KOPT-K1 (cell line): ENCODE data around the gene ZFYVE9.

ENCODE experiments used
- H3K27ac ChIP-seq: fragments of 200-600 bp; sonication (generic); 2 replicates; pipeline ENCODE4 v1.5.1; 2016; ENCODE audit warnings: antibody characterized with exemption, mild to moderate bottlenecking, low read depth, low read length; ENCODE audit not compliant: poor library complexity, severe bottlenecking
- H3K36me3 ChIP-seq: fragments of 200-600 bp; sonication (generic); 2 replicates; pipeline ENCODE4 v1.5.1; 2017; ENCODE audit warnings: antibody characterized with exemption, mild to moderate bottlenecking, low read length, moderate library complexity; ENCODE audit not compliant: insufficient read depth
- H3K9me3 ChIP-seq: fragments of 200-600 bp; sonication (generic); 2 replicates; pipeline ENCODE4 v1.5.1; 2017; ENCODE audit warnings: antibody characterized with exemption, low read length, mild to moderate bottlenecking; ENCODE audit not compliant: insufficient read depth, poor library complexity, severe bottlenecking

ZFYVE9 gene

DNA sequence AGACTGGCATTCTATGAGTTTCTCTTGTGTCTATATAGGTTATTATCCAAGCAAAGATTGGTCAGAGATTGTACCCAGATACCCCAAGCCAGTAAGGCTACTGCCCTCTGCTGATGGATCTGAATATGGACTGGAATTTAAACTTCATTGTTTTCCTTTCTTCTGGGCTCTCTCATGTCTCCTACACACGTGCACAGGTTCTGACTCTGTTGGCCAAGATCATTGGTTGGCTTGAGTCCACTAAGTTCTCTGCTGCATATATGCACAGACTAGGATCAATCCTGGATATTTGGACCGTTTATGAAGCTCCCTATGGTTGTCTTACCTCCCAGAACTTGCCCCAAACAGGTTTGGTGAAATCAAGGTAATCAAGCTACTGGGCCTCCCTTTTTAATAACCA lies 154.5 kb downstream of the ZFYVE9 start:
- Histone ChIP-seq H3K9me3 (no peaks in the 10 kb centered on the region), H3K36me3 (no peaks in the 10 kb centered on the region), H3K27ac (no peak overlapping the region)

DNA sequence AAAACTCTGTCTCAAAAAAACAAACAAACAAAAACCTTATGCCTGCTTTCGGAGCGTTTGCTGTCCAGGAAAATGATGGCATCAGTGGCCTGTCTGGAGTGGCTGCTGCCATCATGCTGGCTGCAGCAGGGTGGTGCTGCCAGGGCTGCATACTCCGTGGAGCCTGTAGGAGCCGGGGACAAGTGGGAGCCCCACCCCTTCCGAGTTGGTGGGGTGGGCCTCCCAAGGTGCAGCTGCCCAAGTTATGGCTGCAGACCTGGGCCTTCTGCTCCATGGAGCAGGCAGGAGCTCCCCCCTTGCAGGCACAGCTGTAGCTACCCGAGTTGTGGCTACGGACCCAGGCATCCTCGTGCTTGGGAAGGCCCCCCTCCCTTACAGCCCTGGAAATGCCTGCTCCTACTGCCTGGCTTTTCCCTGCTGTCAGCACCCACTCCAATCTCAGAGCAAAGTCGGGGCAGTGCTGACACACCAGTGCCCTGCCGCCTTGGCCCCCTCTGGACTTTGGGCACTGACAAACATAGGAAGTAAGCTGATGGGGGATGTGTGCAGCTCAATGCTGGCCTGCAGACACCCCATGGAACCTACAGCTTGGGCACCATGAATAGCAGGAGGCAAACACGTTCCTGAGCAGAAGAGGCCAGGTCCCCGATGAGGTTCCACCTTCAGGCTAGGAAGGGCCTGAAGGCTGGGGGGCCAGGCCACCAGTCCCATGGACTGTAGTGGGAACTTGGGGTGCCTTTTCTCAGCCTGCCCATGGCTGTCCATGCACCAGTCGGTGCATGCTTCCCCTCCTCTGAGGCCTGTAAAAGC lies 163.7 kb downstream of the ZFYVE9 start:
- no peaks in the 10 kb centered on the region for H3K9me3 ChIP-seq
- H3K27ac ChIP-seq = no peak overlapping the region
- H3K36me3 ChIP-seq = no peaks in the 10 kb centered on the region

DNA sequence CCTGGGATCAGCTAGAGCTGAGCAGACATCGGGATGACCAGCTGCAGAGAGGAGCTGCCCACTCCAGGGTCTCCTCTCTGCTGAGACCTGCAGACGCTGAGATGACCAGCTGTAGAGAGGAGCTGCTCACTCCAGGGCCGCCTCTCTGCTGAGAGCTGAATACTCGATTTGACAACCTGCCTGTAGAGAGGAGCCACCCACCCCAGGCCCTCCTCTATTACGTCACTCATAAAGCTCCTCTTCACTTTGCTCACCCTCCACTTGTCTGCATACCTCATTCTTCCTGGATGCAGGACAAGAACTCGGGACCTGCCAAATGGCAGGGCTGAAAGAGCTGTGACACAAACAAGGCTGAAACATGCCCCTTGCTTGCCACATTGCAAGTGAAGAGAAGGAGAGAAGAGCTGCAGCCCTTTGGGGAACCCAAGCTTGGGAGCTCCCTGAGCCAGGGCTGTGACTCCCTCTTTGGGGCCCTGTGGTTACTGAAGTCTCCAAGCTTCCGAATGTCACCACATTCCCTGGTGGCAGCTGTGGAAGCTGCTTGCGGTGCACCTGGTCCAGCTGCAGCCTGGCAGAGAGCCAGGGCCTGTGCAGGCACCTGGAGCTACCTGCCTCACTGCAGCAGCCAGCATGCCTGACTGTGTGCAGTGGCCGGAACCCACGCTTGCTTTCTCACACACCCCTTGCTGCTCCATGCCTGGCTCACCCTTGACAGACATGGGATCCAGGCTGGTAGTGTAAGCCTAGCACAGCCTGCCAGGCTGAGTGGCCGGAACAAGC lies 164.5 kb downstream of the ZFYVE9 start:
- Histone ChIP-seq H3K36me3 (no peaks in the 10 kb centered on the region), H3K27ac (no peak overlapping the region)

DNA sequence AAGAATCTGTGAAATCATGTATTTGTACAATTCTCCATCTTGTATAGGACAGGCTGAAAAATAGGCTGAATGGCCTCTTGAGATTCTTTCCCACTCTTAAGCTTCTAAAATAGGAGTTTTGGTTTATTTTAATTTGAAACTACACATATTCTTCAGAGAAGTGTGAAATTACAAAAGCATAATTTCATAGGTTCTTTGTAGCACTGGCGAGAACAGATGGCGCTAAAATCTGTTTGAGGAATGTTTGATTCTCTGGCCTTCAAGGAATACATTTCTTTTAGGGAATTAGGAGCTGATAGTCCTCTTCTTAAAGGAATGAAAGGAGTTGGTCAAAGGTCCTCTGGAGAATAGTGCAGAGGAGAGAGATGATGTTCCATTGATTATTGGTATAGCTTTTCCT lies 179.2 kb downstream of the ZFYVE9 start:
- H3K9me3 ChIP-seq = no peaks in the 10 kb centered on the region
- no peaks in the 10 kb centered on the region for H3K36me3 ChIP-seq
- H3K27ac ChIP-seq = no peak overlapping the region

More for the DNA sequence above, 164.5 kb downstream of the ZFYVE9 start:
- no peaks in the 10 kb centered on the region for H3K9me3 ChIP-seq

DNA sequence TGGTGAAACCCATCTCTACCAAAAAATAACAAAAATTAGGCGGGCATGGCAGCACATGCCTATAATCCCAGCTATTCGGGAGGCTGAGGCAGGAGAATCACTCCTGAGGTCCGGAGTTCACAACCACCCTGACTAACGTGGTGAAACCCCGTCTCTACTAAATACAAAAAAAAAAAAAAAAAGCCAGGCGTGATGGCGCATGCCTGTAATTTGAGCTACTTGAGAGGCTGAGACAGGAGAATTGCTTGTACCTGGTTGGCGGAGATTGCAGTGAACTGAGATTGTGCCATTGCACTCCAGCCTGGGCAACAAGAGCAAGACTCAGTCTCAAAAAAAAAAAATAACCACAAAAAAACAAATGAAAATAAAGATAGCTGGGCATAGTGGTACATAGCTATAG lies 181.8 kb downstream of the ZFYVE9 start:
- no peaks in the 10 kb centered on the region for H3K9me3 ChIP-seq
- no peak overlapping the region for H3K27ac ChIP-seq
- H3K36me3 ChIP-seq = no peaks in the 10 kb centered on the region

DNA sequence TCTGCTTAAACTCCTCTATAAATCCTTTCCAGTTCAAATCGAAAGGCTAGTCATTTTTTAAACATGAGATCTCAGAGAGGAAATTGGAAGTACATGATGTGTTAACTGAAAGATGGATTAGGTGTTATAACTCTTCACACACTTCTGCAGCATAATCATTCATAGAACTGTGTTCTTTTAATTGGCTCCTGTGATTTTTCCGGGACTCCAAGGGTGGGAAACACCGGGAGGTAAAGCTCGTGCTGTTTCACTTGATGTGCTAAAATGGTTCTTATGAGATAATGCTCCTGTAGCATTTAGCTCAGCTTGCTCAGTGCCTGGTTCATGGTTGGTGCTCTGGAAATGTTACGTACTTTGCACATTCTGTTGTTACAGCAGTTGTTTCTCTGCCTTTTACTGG lies 183.9 kb downstream of the ZFYVE9 start:
- no peak overlapping the region for H3K27ac ChIP-seq
- H3K36me3 ChIP-seq = no peaks in the 10 kb centered on the region
- H3K9me3 ChIP-seq = no peaks in the 10 kb centered on the region

DNA sequence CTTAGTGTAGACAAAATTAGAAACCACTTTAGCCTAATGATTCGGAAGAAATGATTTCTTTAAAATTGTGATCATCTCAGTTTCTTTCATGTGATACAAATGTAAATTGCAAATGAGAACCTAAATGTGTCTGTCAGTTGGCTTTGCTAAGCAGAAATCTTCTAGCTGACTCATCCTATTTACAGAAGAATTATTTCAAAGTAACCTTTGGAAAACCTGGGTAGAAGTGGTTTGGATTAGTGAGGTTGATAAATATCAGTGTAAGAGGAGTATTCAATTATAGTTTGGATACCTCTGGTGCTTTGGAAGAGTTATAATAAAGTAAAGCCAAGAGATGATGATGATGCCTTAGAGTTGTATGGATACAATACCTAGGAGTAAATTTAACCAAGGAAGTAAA lies 186.7 kb downstream of the ZFYVE9 start:
- no peaks in the 10 kb centered on the region for H3K9me3 ChIP-seq

DNA sequence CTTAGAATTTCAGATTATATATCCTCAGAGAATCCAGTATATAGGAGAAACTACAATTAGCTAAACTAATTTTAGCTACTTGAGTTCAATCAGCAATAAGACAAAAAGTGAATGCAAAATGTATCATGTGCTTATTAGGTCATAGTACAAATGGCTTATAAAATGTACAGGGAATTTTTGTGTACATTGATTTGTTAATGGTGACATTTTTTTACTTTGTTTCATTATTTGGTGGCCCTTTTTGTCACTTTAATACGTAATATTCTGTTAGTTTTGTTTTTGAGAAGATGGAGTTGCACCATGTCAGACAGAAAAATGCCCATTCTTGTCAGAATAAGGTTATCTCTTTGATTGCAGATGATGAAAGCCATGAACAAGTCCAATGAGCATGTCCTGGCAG lies 190.5 kb downstream of the ZFYVE9 start:
- Histone ChIP-seq H3K9me3 (no peaks in the 10 kb centered on the region), H3K27ac (no peak overlapping the region), H3K36me3 (no peaks in the 10 kb centered on the region)

More for the DNA sequence above, 186.7 kb downstream of the ZFYVE9 start:
- Histone ChIP-seq H3K36me3 (no peaks in the 10 kb centered on the region), H3K27ac (no peak overlapping the region)

DNA sequence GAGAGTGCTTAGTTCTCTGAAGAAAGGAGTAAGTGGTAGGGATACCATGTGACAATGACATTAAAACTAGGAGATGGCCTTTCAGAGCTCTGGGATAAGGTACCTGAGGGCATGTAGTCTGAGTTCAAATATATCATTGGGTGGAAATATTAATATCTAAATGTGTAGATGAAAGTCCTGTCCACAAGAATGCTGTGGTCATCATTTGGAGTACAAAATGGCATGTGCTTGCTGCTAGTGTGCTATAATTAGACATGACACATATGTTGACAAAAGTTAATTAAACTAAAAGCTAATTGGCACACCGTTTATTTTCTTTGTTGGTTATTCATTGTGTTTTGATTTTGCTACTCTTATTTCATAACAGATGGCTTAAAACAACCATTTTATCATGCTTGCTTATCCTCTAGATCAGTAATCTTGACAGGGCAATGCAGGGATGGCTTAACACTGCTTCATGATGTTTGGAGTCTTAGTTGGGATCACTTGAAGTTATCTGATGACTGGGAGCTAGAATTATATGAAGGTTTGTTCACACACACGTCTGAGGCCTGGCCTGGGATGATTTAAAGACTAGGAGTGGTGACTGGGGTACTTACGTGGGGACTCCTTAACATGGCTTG lies 193.1 kb downstream of the ZFYVE9 start:
- Histone ChIP-seq H3K9me3 (no peaks in the 10 kb centered on the region), H3K36me3 (no peaks in the 10 kb centered on the region), H3K27ac (no peak overlapping the region)

DNA sequence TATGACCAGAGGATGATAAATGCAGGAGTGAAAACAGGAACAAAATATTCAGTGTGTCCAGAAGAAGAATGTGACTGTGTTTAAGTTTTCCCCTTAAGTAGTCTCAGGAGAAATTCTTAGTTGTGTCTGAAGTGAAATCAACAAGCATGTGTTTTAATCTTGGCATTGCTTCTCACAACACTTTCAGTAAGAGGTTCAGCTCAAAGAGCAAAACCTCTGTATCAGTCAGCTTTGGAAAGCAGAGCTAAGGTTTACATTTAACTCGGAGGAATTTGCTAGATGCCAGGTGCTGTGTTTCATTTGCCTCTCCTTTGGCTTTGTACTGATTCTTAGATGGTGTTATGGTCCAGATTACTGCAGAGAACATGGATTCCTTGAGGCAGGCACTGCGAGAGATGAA lies 195.6 kb downstream of the ZFYVE9 start:
- H3K27ac ChIP-seq = no peak overlapping the region
- no peaks in the 10 kb centered on the region for H3K36me3 ChIP-seq
- no peaks in the 10 kb centered on the region for H3K9me3 ChIP-seq

DNA sequence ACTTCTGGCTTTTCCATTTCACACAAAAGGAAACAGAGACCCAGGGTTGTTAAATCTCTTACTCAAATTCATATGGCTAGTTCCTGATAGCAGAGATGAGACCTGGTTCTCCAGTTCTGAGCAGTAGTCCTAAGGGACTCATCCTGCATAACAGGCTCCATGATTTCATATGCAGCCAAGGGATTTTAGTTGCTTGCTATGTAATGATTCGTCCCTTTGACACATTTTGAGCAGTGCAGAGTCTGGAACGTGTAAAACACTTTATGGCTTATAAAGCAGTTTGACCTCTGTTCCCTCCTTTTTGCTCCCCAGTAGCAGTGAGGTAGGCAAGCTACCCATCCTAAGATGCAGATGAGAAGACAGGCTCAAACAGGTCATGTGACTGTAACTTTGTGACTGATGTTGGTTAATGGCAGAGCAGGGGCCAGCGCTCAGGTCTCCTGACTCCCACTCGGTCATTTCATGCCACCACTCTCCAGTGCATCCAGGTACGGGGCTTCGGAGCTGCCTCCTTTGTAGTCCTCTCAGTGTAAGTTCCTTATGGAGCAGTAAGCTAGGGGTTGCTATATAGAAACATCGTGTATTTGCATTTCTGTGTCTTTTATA lies 199.9 kb downstream of the ZFYVE9 start:
- Histone ChIP-seq H3K27ac (no peak overlapping the region), H3K9me3 (no peaks in the 10 kb centered on the region), H3K36me3 (no peaks in the 10 kb centered on the region)

DNA sequence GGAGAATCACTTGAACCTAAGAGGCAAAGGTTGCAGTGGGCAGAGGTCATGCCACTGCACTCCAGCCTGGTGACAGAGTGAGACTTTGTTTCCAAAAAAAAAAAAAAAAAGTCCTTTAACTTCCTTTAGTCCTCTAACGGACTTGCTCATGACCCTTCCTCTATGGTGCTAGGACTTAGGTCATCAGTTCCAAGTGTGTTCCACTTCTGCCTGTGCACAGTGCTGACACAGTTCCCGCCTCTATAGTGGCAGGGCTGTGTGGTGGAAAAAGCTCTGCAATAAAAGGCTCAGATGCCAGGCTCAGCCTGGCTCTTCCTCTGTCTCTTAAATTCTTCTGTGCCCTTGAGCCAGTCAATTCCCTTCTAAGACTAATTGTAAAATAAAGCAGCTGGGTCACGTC lies 202.1 kb downstream of the ZFYVE9 start:
- H3K9me3 ChIP-seq = no peaks in the 10 kb centered on the region
- no peaks in the 10 kb centered on the region for H3K36me3 ChIP-seq
- H3K27ac ChIP-seq = no peak overlapping the region

DNA sequence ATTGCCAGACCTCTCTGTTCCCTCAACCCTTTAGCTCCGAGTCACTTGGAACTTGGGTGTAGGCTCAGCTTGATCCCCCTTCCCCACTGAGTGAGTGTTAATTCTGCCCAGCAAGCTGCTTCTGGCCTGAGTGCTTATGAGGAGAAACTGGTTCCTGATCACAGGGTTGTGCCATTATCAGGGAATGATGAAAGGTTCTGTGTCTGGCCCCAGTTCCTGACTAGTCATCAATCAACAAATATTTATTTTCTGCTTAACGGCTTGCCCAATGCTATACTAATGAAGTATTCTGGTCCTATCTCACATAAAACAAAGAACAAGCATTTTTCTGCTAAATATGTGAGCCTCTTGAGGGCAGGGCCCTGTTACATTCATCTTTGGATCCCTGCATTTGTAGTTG lies 203.4 kb downstream of the ZFYVE9 start:
- Histone ChIP-seq H3K9me3 (no peaks in the 10 kb centered on the region), H3K36me3 (no peaks in the 10 kb centered on the region), H3K27ac (no peak overlapping the region)

DNA sequence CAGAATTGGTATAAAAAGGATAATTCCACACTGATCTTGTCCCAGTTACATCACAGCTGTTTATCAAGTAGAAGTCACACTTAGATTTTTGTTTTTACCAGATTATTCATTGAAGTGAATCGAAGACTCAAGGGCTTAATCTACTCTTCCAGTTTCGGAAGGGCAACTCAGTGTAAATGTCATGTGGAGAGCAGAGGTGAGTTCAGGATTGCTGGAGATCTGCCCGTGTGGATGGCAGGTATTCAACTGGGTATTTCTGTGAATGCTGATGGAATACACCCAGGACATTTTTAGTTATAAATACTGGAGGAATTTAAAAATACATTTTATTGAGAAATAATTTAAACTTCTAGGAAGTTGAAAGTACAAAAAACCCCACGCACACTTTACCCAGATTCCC lies 204.8 kb downstream of the ZFYVE9 start:
- no peak overlapping the region for H3K27ac ChIP-seq
- H3K9me3 ChIP-seq = no peaks in the 10 kb centered on the region
- H3K36me3 ChIP-seq = peaks cover 12% of the 10 kb centered on the region

DNA sequence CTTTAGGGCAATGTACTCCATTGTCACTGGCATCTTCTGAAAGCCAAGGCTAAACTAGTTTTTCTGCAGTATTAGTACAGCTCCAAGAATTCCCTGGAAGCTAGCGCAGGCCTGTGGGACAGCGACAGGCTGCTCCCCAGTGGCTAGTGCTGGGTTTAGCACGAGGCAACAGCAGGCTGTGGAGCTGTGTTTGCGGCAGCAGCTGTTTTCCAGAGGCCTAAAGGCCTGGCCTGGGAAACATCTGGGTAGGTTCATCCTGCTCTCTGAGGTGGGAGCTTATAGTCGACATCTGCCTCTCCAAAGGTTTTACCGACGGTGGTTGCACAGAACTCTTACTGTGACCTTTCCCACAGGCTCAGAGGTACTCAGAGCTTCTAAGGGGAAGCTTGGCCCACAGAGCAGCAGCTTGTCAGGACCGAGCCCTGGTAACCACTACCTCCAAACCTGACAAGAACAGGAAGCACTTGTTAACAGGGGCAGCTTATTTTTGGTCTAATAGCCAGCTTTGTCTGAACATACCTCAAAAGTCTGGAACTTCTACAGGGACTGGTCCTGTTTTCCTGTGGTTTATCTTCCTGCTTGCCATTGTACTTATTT lies 206.9 kb downstream of the ZFYVE9 start:
- Histone ChIP-seq H3K27ac (no peak overlapping the region), H3K9me3 (no peaks in the 10 kb centered on the region), H3K36me3 (peaks cover 32% of the 10 kb centered on the region)
